Lung (tissue), 12 donors: ENCODE results near the gene CD19. TPM values are rescaled to one million over a fixed set of nuclear protein-coding genes. Genes with fewer than 3 reads are reported as not detected.
"Not testable (repeated sequence)": the region's sequence is repeated elsewhere in the genome, so short reads cannot be mapped to it uniquely, and the experiment has no call there.

Experiments
- ATAC-seq: fragments of 200-7000 bp; cut with Tn5 transposase; one replicate; pipeline ENCODE4 v1.9.1; 2020; ENCODE audit warnings: moderate number of reproducible peaks; ENCODE audit not compliant: insufficient read depth, low FRiP score
- DNase-seq, 3 donors: peaks; one replicate each; pipeline ENCODE4 v3.0.0-alpha.2; 2013 to 2017
- H3K27ac ChIP-seq, 2 donors: one replicate each; pipeline ENCODE4 v1.5.1; 2013; ENCODE audit warnings: mild to moderate bottlenecking in 2 of 2, moderate library complexity in 2 of 2, control low read depth in 1 of 2, inconsistent platforms in 1 of 2, low read depth in 1 of 2, low read length in 1 of 2
- H3K27me3 ChIP-seq, 3 donors: one replicate each; pipeline ENCODE4 v1.5.1; 2013; ENCODE audit warnings: low read length in 2 of 3; ENCODE audit not compliant: control insufficient read depth in 3 of 3, insufficient read depth in 3 of 3
- H3K36me3 ChIP-seq, 4 donors: one replicate each; pipeline ENCODE4 v1.5.1; 2013; ENCODE audit warnings: low read length in 4 of 4, mild to moderate bottlenecking in 1 of 4, moderate library complexity in 1 of 4; ENCODE audit not compliant: control insufficient read depth in 4 of 4, insufficient read depth in 4 of 4
- H3K4me1 ChIP-seq, 5 donors: one replicate each; pipeline ENCODE4 v1.5.1; 2013; ENCODE audit warnings: low read length in 5 of 5, mild to moderate bottlenecking in 2 of 5, moderate library complexity in 1 of 5; ENCODE audit not compliant: control insufficient read depth in 5 of 5, insufficient read depth in 5 of 5
- H3K4me3 ChIP-seq: one replicate; pipeline ENCODE4 v1.5.1; 2013; ENCODE audit warnings: mild to moderate bottlenecking, control low read depth, moderate library complexity
- H3K9ac ChIP-seq, 2 donors: one replicate each; pipeline ENCODE4 v1.5.1; 2013; ENCODE audit warnings: low read length in 2 of 2, control low read depth in 1 of 2; ENCODE audit not compliant: insufficient read depth in 1 of 2
- H3K9me3 ChIP-seq, 4 donors: one replicate each; pipeline ENCODE4 v1.5.1; 2013; ENCODE audit warnings: low read length in 3 of 4, mild to moderate bottlenecking in 1 of 4, moderate library complexity in 1 of 4; ENCODE audit not compliant: control insufficient read depth in 4 of 4, insufficient read depth in 3 of 4
- CTCF ChIP-seq: IDR thresholded peaks from 2 replicates; pipeline ENCODE4 v1.5.1; 2012; ENCODE audit warnings: mild to moderate bottlenecking; ENCODE audit errors: control extremely low read depth, extremely low read depth
- WGBS, 2 donors: extraction: QIAGEN DNeasy Blood & Tissue Kit; methylation state at CpG; one replicate each; pipeline ENCODE4 v1.1.7; 2013; 5-methylcytosine and 5-hydroxymethylcytosine counted together
- polyA plus RNA-seq, 2 donors: library from polyadenylated mRNA; stranded (reverse); fragments of 200-250 nt; gene quantifications; one replicate each; pipeline ENCODE4 v1.2.1, GENCODE V29; 2013
- total RNA-seq, 2 donors: library from RNA; depleted of rRNA in 1 of 2; stranded (reverse); fragments of >200 nt in 1 of 2; gene quantifications; one replicate each; pipeline ENCODE4 v1.2.1, GENCODE V29; 2014 to 2021
- donor health status: control.
- donor health status: control.
- donor health status: Bipolar disorder and iron deficiency.
- donor health status: healthy.
- donor health status: DM: yes; HTN: yes; CAD: no.

The CD19 gene
- total and polyA plus RNA-seq, 4 donors = 0.33 to 2.8 (median 1.2) TPM

GRCh38 chr16:28974437-28975157 lies 42.8 kb downstream of the CD19 start, which contains the start of gene SPNS1:
Gene SPNS1 (plus strand): TSS chr16:28974778. CDS start chr16:28975152, 374 bp downstream.
- no peaks in the 10 kb centered on the region for H3K27me3 ChIP-seq
- peaks cover 0 to 18% (median 9%) of the 10 kb centered on the region in 4 donors for H3K36me3 ChIP-seq
- H3K27ac ChIP-seq = peak within 1 kb of the TSS; percentile 67 to 83
- ATAC-seq (peak; percentile 91), DNase-seq (peak; percentile 97 to 99 (median 97))
- no peaks in the 10 kb centered on the region for H3K9me3 ChIP-seq
- TF ChIP-seq CTCF = no peak
- H3K9ac ChIP-seq = peak within 1 kb of the TSS; percentile 91 to 94
- H3K4me1 ChIP-seq = peaks cover 0 to 17% (median 5%) of the 10 kb centered on the region in 5 donors
- H3K4me3 ChIP-seq = peak within 1 kb of the TSS; percentile 94
- 0 to 1% methylated on average over 58 to 60 of the region's 60 CpGs for WGBS, 2 donors

GRCh38 chr16:28975158-28975599 lies 43.4 kb downstream of the CD19 start:
- no peak for DNase-seq
- WGBS, 2 donors = 6 to 7% methylated on average over 30 of the region's 30 CpGs

GRCh38 chr16:28977703-28978662 lies 46.2 kb downstream of the CD19 start:
- ATAC-seq (no peak), DNase-seq (peak in 1 of 3 donors; percentile 4)
- no peak overlapping the region for H3K9ac ChIP-seq
- H3K9me3 ChIP-seq = peaks cover 0 to 4% (median 0%) of the 10 kb centered on the region in 4 donors
- no peak overlapping the region for H3K4me3 ChIP-seq
- peaks cover 0 to 17% (median 5%) of the 10 kb centered on the region in 5 donors for H3K4me1 ChIP-seq
- no peak overlapping the region for H3K27ac ChIP-seq
- H3K36me3 ChIP-seq = peaks cover 5 to 29% (median 20%) of the 10 kb centered on the region in 4 donors
- TF ChIP-seq CTCF = no peak
- WGBS, 2 donors = 70 to 78% methylated on average over 11 of the region's 11 CpGs
- H3K27me3 ChIP-seq = no peaks in the 10 kb centered on the region

More at GRCh38 chr16:28975158-28975599, 43.4 kb downstream of the CD19 start:
- H3K4me1 ChIP-seq = peaks cover 0 to 17% (median 5%) of the 10 kb centered on the region in 5 donors
- H3K9ac ChIP-seq = peak overlapping the region; percentile 70 to 71
- no peaks in the 10 kb centered on the region for H3K27me3 ChIP-seq
- peak overlapping the region; percentile 94 for H3K4me3 ChIP-seq
- ATAC-seq = peak; percentile 10
- H3K9me3 ChIP-seq = no peaks in the 10 kb centered on the region
- H3K27ac ChIP-seq = peak overlapping the region in 1 of 2 donors; percentile 83
- no peak for TF ChIP-seq CTCF
- peaks cover 0 to 18% (median 9%) of the 10 kb centered on the region in 4 donors for H3K36me3 ChIP-seq

- not testable (repeated sequence) for H3K27me3 ChIP-seq
- 90 to 94% methylated on average over 7 of the region's 7 CpGs for WGBS, 2 donors
These were observed 48.6 kb downstream of the CD19 start for GRCh38 chr16:28980330-28980729.

More at GRCh38 chr16:28980330-28980729, 48.6 kb downstream of the CD19 start:
- not testable (repeated sequence) for ATAC-seq, DNase-seq, H3K9me3 ChIP-seq, H3K4me3 ChIP-seq, H3K4me1 ChIP-seq, H3K27ac ChIP-seq, H3K9ac ChIP-seq
- peaks cover 5 to 48% (median 23%) of the 10 kb centered on the region in 4 donors for H3K36me3 ChIP-seq
